GM12878 (cell line): Measurements from ENCODE around the gene FGD4. TPM values are rescaled to one million over a fixed set of nuclear protein-coding genes. Genes with fewer than 3 reads are reported as not detected.

Experiments
- ATAC-seq: fragments of 200-7000 bp; cut with Tn5 transposase; 3 replicates; pipeline ENCODE4 v1.9.1; 2020; ENCODE audit warnings: mild to moderate bottlenecking, moderate library complexity
- BruUV-seq: library from RNA; stranded (reverse); fragments of 400-500 nt; replicated peaks from 2 replicates; lab custom pipeline; 2021; lab: Mats Ljungman, UMichigan
- CTCF ChIA-PET: fragments of 300-600 bp; sonication (Branson Sonifier 250); formaldehyde crosslinking; extraction: SDS; loops from one replicate; lab custom pipeline; 2021; ENCODE audit warnings: inconsistent platforms; lab: Yijun Ruan, JAX
- POLR2A ChIA-PET: fragments of 350-600 bp; formaldehyde crosslinking; extraction: SDS; loops from one replicate; lab custom pipeline; 2021; ENCODE audit warnings: inconsistent platforms; lab: Charles Lee
- RAD21 ChIA-PET: fragments of 300-600 bp; sonication (Branson Sonifier 250); formaldehyde crosslinking; loops from one replicate; lab custom pipeline; 2023; ENCODE audit warnings: antibody characterized with exemption; ENCODE audit not compliant: unreplicated experiment; lab: Charles Lee
- SMC1A ChIA-PET: fragments of 300-600 bp; sonication (Branson Sonifier 250); formaldehyde crosslinking; loops from one replicate; lab custom pipeline; 2023; ENCODE audit not compliant: unreplicated experiment, uncharacterized antibody; lab: Charles Lee
- DNase-seq: peaks from one replicate; pipeline ENCODE4 v3.0.0-alpha.2; 2011; ENCODE audit warnings: low read depth, low spot score
- FAIRE-seq: peaks from 3 replicates; lab custom pipeline; 2011; peaks lifted over from hg19 to GRCh38; lab: Jason Lieb, UNC
- H2AFZ ChIP-seq: 2 replicates; pipeline ENCODE4 v1.6.0; 2011; ENCODE audit warnings: low read depth, low read length, control low read depth; ENCODE audit not compliant: control insufficient read depth
- H3K27ac ChIP-seq: 2 replicates; pipeline ENCODE4 v1.5.1; 2011; ENCODE audit warnings: control low read depth; ENCODE audit not compliant: control insufficient read depth, insufficient read depth
- H3K27me3 ChIP-seq, 2 experiments: replicated peaks in 1 of 2; 2 replicates each; pipeline versions ENCODE4 v1.6.0 to v1.6.1; 2011; ENCODE audit warnings: low read length in 1 of 2; ENCODE audit not compliant: control insufficient read depth in 2 of 2, insufficient read depth in 2 of 2
- H3K36me3 ChIP-seq, 2 experiments: 2 replicates each; pipeline ENCODE4 v1.5.1; 2011; ENCODE audit warnings: low read length in 1 of 2; ENCODE audit not compliant: control insufficient read depth in 2 of 2, insufficient read depth in 2 of 2
- H3K4me1 ChIP-seq: 2 replicates; pipeline ENCODE4 v1.6.1; 2011; ENCODE audit warnings: mild to moderate bottlenecking, low read length, moderate library complexity, mixed read lengths; ENCODE audit not compliant: control insufficient read depth, insufficient read depth
- H3K4me2 ChIP-seq: 2 replicates; pipeline ENCODE4 v1.6.0; 2011; ENCODE audit warnings: control low read depth; ENCODE audit not compliant: control insufficient read depth, insufficient read depth
- H3K4me3 ChIP-seq: fragments of 200-600 bp; sonication (generic); 2 replicates; pipeline ENCODE4 v1.5.1; 2016
- H3K79me2 ChIP-seq: 2 replicates; pipeline ENCODE4 v1.6.0; 2011; ENCODE audit warnings: low read length; ENCODE audit not compliant: control insufficient read depth, insufficient read depth
- H3K9ac ChIP-seq: 2 replicates; pipeline ENCODE4 v1.8.0; 2011; ENCODE audit warnings: low read length, control low read depth, mixed read lengths; ENCODE audit not compliant: control insufficient read depth, insufficient read depth
- H3K9me3 ChIP-seq: replicated peaks from 3 replicates; pipeline ENCODE4 v1.5.1; 2011; ENCODE audit warnings: mild to moderate bottlenecking, low read length; ENCODE audit not compliant: control insufficient read depth, insufficient read depth
- H4K20me1 ChIP-seq: 2 replicates; pipeline ENCODE4 v1.6.0; 2011; ENCODE audit not compliant: control insufficient read depth, insufficient read depth
- BCL11A ChIP-seq: IDR thresholded peaks from 2 replicates; pipeline ENCODE4 v1.6.1; 2011; ENCODE audit warnings: low read depth, low read length
- FOXM1 ChIP-seq: IDR thresholded peaks from 2 replicates; pipeline ENCODE4 v1.6.1; 2012; ENCODE audit warnings: low read depth, mild to moderate bottlenecking, inconsistent platforms, low read length, moderate library complexity
- USF1 ChIP-seq: IDR thresholded peaks from 2 replicates; pipeline ENCODE4 v1.6.1; 2011; ENCODE audit warnings: borderline replicate concordance, low read depth, mild to moderate bottlenecking, moderate library complexity, mixed read lengths, low read length; ENCODE audit not compliant: insufficient read depth; ENCODE audit errors: extremely low read length
- YY1 ChIP-seq: IDR thresholded peaks from 2 replicates; pipeline ENCODE4 v1.6.1; 2011; ENCODE audit warnings: low read depth, mild to moderate bottlenecking, low read length
- ZNF24 ChIP-seq: fragments of 450-650 bp; IDR thresholded peaks from 2 replicates; pipeline ENCODE4 v1.6.1; 2017; ENCODE audit warnings: antibody characterized with exemption, mild to moderate bottlenecking
- ZZZ3 ChIP-seq: IDR thresholded peaks from 2 replicates; pipeline ENCODE4 v1.6.1; 2011; ENCODE audit warnings: low read depth; ENCODE audit not compliant: control insufficient read depth, insufficient read length
- WGBS: methylation state at CpG from one replicate; pipeline ENCODE4 v1.1.6; 2016; ENCODE audit warnings: low lambda C conversion rate; ENCODE audit not compliant: insufficient replicate concordance, insufficient coverage; ENCODE audit errors: missing lambda C conversion rate; 5-methylcytosine and 5-hydroxymethylcytosine counted together
- in situ Hi-C: fragments of 300-500 bp; cut with MboI; formaldehyde crosslinking; loops from 9 replicates; pipeline ENCODE4 v1.14.3; 2018; ENCODE audit warnings: mixed read lengths
- intact Hi-C: fragments of 100-400 bp; cut with micrococcal nuclease; formaldehyde crosslinking; loops from one replicate; pipeline ENCODE4 v1.14.2; 2022; ENCODE audit not compliant: unreplicated experiment
- polyA plus RNA-seq, 11 experiments: library from polyadenylated mRNA; depleted of rRNA in 4 of 11; unstranded in 6 of 11; stranded (reverse) in 5 of 11; fragments of >200 nt; fragmentation: Nextera tagmentation in 4 of 11; fragmentation: Illumina TruSeq in 1 of 11; extraction: Ambion mirVana in 4 of 11; extraction: Trizol in 1 of 11; gene quantifications; 1 replicate in 1 of 11; 2 replicates in 10 of 11; pipeline versions ENCODE4 v1.2.1 to v1.2.3, GENCODE V29; 2011 to 2016; ENCODE audit warnings: inconsistent platforms in 2 of 11, missing spikeins in 2 of 11, low read depth in 1 of 11
- total RNA-seq, 4 experiments: library from RNA; depleted of rRNA in 3 of 4; stranded (reverse); fragments of >200 nt in 3 of 4; fragmentation: Illumina TruSeq in 1 of 4; extraction: Trizol in 1 of 4; gene quantifications; 2 replicates each; pipeline versions ENCODE4 v1.2.1 to v1.2.3, GENCODE V29; 2013 to 2021
- TF ChIP-seq, protein P1 (sequence below): IDR thresholded peaks from 2 replicates; pipeline ENCODE4 v1.6.1; 2012; ENCODE audit warnings: low read length, inconsistent platforms
- TF ChIP-seq, protein P2 (sequence below): IDR thresholded peaks from 2 replicates; pipeline ENCODE4 v1.6.1; 2012; ENCODE audit warnings: improper control_type of control experiment, low read depth, low read length; ENCODE audit not compliant: insufficient replicate concordance

The FGD4 gene
- total and polyA plus RNA-seq, 10 of the 15 experiments (the other 5 are each of a cell fraction or from before 2014, with no cell fraction given): 0.01 to 0.18 (median 0.08) TPM; not detected in 3

GRCh38 chr12:32499048-32499447, 99.7 kb downstream of the FGD4 start (continued):
- TF ChIP-seq, protein P1, sequence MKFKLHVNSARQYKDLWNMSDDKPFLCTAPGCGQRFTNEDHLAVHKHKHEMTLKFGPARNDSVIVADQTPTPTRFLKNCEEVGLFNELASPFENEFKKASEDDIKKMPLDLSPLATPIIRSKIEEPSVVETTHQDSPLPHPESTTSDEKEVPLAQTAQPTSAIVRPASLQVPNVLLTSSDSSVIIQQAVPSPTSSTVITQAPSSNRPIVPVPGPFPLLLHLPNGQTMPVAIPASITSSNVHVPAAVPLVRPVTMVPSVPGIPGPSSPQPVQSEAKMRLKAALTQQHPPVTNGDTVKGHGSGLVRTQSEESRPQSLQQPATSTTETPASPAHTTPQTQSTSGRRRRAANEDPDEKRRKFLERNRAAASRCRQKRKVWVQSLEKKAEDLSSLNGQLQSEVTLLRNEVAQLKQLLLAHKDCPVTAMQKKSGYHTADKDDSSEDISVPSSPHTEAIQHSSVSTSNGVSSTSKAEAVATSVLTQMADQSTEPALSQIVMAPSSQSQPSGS: no peak
- TF ChIP-seq, protein P2, sequence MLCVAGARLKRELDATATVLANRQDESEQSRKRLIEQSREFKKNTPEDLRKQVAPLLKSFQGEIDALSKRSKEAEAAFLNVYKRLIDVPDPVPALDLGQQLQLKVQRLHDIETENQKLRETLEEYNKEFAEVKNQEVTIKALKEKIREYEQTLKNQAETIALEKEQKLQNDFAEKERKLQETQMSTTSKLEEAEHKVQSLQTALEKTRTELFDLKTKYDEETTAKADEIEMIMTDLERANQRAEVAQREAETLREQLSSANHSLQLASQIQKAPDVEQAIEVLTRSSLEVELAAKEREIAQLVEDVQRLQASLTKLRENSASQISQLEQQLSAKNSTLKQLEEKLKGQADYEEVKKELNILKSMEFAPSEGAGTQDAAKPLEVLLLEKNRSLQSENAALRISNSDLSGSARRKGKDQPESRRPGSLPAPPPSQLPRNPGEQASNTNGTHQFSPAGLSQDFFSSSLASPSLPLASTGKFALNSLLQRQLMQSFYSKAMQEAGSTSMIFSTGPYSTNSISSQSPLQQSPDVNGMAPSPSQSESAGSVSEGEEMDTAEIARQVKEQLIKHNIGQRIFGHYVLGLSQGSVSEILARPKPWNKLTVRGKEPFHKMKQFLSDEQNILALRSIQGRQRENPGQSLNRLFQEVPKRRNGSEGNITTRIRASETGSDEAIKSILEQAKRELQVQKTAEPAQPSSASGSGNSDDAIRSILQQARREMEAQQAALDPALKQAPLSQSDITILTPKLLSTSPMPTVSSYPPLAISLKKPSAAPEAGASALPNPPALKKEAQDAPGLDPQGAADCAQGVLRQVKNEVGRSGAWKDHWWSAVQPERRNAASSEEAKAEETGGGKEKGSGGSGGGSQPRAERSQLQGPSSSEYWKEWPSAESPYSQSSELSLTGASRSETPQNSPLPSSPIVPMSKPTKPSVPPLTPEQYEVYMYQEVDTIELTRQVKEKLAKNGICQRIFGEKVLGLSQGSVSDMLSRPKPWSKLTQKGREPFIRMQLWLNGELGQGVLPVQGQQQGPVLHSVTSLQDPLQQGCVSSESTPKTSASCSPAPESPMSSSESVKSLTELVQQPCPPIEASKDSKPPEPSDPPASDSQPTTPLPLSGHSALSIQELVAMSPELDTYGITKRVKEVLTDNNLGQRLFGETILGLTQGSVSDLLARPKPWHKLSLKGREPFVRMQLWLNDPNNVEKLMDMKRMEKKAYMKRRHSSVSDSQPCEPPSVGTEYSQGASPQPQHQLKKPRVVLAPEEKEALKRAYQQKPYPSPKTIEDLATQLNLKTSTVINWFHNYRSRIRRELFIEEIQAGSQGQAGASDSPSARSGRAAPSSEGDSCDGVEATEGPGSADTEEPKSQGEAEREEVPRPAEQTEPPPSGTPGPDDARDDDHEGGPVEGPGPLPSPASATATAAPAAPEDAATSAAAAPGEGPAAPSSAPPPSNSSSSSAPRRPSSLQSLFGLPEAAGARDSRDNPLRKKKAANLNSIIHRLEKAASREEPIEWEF: no peak
- TF ChIP-seq, all 136 proteins: peak for 0

DNA sequence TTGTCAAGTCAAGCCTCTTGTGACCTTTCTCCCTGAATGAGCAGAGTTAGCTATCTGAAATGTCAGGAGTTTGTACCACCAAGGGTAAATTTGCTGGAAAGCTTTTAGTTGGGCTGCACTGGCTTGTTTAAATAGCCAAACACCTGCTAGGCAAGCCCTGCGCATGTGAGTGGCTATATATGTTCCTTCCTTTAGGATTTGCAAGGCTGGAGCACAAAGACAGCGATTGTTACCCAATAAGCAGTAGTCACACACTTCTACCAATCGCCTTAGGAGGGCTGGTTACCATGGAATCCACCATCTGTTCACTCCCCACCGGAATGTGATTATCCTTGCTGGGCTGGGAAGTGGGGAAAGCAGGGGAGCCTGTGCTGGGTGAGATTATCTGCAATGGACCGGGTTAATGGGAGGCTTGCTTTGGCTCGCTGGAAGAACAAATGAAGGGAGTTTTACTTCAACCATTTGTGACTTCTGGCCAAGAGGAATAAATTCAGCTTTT, 102.5 kb downstream of the FGD4 start:
- 54% methylated on average over 6 of the region's 6 CpGs for WGBS
- SMC1A ChIA-PET: no interaction called here
- FAIRE-seq (no peak), ATAC-seq (no peak), DNase-seq (no peak)
- Histone ChIP-seq H2AFZ (no peak overlapping the region), H4K20me1 (no peaks in the 10 kb centered on the region), H3K9me3 (no peaks in the 10 kb centered on the region), H3K4me1 (no peaks in the 10 kb centered on the region), H3K4me2 (no peak overlapping the region), H3K36me3 (no peaks in the 10 kb centered on the region), H3K27me3 (no peaks in the 10 kb centered on the region; a peak in 1 of 4 replicates), H3K27ac (no peak overlapping the region), H3K4me3 (no peak overlapping the region), H3K79me2 (no peaks in the 10 kb centered on the region), H3K9ac (no peak overlapping the region)
- CTCF ChIA-PET: interaction anchor here (0.6 kb wide), 1 partner anchor 449 kb away, joined by 3 read pairs; no protein-coding TSS in a partner anchor
- RAD21 ChIA-PET: no interaction called here
- intact Hi-C loops (no loop called here), in situ Hi-C loops (no loop called here)
- no TSS peak for BruUV-seq
- TF ChIP-seq ZZZ3 (no peak), BCL11A (no peak), USF1 (no peak), FOXM1 (no peak), ZNF24 (no peak), YY1 (no peak)
- POLR2A ChIA-PET: interaction anchor here (0.6 kb wide), 1 partner anchor 17 kb away, joined by 3 read pairs; no protein-coding TSS in a partner anchor
